NCI-H2107 treated with DMSO at 0.1 percent for 48 hours (cell line): ENCODE results near the gene HPSE2.

ENCODE experiments used
- DNase-seq: peaks from one replicate; lab custom pipeline; 2025; ENCODE audit not compliant: unreplicated experiment; lab: John Stamatoyannopoulos, UW

HPSE2 gene

DNA sequence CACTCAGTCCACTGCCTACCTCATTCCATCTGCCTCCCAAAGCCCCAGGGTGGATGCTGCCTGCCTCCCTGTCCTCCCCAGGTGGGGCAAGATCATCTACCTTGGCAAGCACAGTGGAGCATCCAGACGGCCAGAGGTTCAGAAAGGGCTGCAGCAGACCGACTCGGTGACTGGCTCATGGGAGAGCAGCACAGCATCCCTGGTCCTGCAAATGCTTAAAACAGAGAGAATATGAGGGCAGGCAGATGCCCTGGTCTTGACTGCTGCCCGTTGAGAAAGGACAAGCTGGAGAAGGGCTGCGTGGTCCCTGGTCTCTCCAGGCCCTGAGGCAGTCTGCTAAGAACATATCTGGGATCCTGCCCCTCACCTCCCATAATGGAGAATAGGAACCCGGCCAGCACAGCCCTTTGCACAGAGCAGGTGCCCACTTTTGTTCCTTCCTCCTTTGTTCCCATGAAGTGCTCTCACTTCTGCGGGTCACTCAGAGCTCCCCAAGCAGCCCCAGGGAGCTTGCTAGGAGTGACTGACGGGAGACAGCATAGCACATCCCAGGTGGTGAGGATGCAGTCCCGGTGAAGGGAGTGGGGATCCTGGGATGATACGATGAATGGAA lies 790.3 kb downstream of the HPSE2 start:
- no peak for DNase-seq

- no peak for DNase-seq
Measured at GRCh38 chr10:98444314-98445006, 791.2 kb downstream of the HPSE2 start.

DNA sequence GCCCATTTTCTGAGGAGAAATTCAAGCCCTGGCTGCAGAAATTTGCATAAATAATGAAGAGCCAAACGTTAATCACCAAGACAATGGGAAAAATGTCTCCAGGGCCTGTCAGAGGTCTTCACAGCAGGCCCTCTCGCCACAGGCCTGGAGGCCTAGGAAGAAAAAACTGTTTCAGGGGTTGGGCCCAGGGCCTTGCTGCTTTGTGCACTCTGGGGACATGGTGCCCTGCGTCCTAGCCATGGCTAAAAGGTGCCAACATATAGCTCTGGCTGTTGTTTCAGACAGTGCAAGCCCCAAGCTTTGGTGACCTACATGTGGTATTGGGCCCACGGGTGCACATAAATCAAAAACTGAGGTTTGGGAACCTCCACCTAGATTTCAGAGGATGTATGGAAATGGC lies 796.9 kb downstream of the HPSE2 start:
- DNase-seq: no peak

- no peak for DNase-seq
Measured at GRCh38 chr10:98436704-98437103, 798.9 kb downstream of the HPSE2 start.

- DNase-seq: no peak
Measured at GRCh38 chr10:98435178-98435577, 800.5 kb downstream of the HPSE2 start.

DNA sequence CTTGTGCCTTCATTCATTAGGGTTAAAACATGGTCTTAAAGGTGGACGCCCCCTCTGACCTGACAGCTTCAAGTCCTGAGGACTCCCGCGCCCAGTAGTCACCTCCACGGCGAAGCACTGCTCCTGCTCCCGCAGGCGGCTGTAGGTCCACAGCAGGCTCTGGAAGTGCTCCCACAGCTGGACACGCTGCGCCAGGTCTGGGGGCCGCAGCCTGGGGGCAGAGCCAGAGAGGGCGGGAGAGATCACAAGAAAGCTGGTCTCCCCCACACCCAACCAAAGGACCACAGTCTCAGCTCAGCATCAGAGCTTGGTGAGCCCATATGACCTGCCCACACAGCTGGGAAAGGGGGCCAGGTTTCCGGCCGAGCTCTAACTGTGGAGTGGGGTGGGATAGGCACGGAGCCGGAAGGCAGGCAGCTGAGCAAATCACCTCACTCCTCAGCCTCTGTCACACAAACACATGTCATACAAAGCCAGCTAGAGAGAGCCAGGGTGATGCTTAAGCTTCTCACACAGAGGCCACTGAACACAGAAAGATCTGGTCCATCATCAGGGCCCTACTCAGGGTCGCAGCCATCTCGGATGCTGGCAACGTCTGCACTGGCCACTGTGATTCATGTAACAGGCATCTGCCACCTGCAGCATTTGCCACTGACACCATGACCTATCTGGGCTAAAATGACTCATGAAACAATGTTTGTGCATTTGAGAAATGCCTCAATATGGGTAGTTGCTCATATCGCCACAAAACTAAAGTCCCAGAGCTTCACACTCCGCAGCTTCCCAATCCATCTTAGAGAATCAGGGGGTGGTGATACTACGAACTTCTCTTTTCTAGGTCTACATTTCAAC lies 801.5 kb downstream of the HPSE2 start:
- no peak for DNase-seq

GRCh38 chr10:98433371-98433770 lies 802.3 kb downstream of the HPSE2 start:
- DNase-seq: no peak

- no peak for DNase-seq
Measured at GRCh38 chr10:98432330-98432729, 803.3 kb downstream of the HPSE2 start.

DNA sequence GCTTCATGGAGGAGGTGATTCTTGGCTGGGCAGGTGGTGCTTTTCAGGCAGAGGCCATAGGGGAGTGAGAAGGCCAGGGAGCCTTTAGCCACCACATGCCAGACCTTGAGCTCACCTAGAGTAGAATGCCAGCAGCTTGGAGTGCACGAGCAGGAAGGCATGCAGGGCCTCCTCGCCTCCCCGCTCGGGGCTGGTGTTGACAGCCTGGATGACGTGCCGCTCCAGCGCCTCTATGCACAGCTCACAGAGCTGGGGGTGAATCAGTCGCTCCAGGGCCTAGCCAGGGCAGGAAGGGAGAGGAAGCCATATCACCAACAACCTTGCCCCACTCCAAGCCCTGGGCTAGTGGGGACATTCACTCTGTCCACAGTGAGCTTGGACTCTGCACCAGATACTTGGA lies 804.6 kb downstream of the HPSE2 start:
- no peak for DNase-seq

DNA sequence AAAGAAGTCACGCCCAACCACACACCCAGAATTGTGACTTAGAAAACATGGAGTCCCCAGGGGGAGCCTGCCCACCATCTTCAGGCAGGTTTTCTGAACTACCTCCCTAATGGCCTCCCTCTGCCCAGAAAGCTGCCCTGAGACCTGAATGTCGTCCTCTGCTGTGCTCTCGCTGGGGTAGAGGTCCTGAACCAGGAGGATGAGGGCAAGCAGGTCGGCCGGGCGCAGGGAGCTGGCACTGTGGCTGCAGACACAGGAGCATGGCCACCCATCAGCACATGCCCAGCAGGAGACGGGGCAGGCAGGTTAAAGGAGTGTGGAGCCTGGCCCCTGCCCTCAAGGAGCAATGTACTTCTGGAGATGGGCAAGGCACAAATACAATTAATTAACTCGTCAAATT lies 805.2 kb downstream of the HPSE2 start:
- no peak for DNase-seq

DNA sequence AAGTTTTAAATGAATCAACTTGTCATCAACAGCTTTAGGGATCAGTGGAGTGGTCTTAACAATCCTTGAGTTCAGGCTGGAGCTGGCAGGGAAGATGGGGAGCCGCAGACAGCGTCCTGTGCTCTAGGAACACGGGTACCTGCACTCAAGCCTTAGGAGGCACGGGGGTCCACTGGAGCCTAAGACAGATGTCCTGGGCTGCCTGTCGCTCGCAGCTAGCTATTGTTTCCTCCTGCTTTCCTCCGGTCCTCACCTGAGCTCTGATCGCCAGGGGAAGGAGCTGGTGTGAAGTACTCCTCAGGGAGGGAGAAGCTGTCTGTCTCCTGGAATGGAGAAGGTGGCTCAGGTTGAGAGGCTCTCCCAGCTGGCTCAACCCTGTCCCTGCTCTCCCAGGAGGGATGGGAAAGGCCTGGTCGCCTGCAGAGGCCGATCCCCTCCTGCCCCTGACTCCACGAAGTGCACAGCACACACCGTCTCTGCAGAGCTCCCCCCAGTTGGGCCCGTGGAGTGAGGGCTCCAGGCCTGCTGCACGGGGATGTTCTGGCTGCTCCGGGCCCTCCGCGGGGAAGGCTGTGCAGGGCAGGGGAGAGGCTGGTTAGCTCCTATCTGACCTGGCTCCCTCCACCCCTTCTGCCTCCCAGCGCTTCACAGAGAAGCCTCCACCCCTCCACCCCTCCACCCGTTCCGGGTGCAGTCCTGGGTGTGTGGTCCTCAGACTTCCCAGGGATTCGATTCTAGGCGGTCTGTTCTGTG lies 806.2 kb downstream of the HPSE2 start:
- no peak for DNase-seq

GRCh38 chr10:98427011-98427515 lies 808.6 kb downstream of the HPSE2 start:
- DNase-seq: no peak

DNA sequence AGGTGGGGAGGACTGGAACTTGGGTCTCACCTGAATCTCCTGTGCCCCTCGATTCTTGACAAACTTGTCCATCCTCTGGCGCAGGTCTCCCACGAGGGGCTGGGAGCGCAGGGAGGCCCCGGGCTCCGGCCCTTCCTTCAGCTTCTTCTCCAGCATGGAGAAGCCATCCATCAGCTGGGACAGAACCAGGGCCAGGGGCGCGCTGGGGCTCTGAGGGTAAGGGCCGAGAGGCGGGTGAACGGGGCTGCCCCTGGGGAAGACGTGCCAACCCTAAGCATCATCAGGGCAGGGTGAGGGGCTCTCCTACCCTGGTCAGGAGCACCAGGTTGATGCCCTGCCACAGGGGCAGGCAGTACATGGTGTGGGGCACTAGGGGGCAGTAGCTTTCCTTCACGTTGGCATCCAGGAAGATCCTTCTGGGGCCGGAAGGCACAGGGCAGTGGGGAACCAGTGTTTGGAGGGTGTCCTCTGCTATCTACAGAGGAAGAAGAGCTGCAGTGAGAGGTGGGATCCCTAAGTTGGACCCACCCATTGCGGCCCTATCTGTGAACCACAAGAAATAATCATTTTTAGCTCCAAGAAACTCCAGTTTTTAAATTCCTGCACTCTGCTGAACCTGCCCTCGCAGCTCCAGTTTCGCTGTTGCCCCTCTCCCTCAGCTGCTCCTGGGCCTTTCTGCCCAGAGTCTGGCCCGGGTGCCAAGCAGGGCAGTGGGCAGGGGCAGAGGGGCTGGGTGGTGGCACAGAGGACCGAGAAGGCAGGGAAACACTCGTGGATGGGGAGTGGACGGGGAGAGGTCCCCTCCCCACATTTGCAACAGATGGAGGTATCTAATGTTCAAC lies 809.9 kb downstream of the HPSE2 start:
- DNase-seq: no peak

- no peak for DNase-seq
Measured at GRCh38 chr10:98424295-98425254, 811.1 kb downstream of the HPSE2 start.

DNA sequence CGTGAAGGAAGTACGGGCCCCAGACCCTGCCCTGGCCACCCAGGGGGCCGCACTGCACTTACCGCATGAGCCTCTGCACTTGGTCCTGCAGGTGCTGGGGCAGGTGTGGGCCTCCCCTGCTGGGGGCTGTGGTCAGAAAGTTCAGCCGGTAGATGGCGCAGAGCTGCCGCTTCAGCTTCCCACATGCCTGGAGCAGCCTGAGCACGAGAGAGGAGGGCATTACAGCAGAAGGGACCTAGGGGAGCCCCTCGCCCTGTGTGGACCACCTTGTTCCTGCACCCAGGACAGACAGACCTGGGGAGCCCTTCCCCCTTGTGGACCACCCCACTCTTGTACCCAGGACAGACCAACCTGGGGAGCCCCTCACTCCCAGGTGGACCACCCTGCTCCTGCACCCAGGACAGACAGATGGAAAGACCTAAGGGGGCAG lies 811.9 kb downstream of the HPSE2 start:
- peak; percentile 25 for DNase-seq

DNA sequence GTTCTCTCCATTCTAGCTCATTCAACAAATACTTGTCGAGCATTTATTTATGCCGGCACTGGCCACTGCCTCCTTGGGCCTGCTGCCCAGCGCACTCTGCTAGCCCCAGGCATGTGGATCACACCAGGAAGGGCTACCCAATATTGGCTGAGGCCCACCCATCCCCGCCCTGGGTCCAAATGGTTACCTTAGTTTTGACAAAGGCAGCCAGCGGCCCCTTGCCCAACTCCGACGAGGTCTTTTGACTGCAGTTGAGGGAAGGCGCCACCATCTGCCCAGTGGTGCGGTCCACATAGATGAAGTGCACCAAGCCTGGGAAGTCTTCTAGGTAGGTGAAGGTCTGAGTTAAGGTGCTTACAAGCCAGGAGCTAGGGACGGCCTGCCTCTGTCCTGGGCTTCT lies 813.5 kb downstream of the HPSE2 start:
- no peak for DNase-seq

GRCh38 chr10:98420786-98421185 lies 814.9 kb downstream of the HPSE2 start:
- DNase-seq: no peak

DNA sequence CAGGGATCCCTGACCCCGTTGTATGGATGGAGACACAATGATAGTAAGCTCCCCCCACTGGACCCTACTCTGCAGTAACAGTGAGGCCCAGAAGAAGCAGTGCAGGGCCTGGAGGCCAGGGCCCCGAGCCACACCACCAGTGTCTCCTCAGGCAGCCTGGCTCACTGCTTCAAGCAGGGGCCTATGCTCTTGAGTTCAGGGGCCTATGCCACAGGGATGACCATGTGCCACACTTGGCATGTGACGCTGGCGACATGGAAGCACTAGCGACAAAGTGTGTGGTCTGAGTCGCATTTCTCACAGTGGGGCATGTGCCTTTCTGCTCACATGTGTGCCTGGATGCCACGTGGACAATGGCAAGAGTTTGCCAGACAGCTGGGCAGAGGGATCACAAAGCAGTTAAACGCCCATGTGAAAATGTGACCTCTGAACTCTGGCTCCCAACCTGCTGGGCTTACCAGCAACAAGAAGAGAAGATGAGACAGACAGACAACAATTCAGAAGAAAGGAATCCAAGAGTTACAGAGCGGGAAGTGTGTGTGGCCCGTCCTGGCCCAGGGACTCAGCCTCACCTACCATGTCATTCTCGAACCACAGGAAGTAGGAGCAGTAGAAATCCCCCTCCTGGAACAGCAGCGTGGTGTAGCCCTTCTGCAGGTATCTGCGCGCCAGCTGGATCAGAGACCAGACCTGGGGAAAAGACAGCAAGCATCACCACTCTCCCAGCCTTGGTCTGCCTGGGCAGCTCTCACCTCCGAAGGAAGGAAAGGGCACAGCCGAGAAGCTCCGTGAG lies 816.0 kb downstream of the HPSE2 start:
- no peak for DNase-seq
